K562 (cell line): Measurements from ENCODE around the gene DYRK1B.

Experiments used
- CTCF ChIP-seq, 3 experiments: IDR thresholded peaks in 2 of 3; conservative IDR thresholded peaks in 1 of 3; 2 replicates each; pipeline ENCODE4 v1.5.1; 2011 to 2012; ENCODE audit warnings: low read length in 3 of 3, mild to moderate bottlenecking in 3 of 3, control low read depth in 2 of 3, improper control_type of control experiment in 1 of 3, inconsistent platforms in 1 of 3, low read depth in 1 of 3, mixed read lengths in 1 of 3, moderate library complexity in 1 of 3; ENCODE audit not compliant: insufficient read depth in 2 of 3
- GABPB1 ChIP-seq: sonication (generic); formaldehyde crosslinking; IDR thresholded peaks from 2 replicates; pipeline ENCODE4 v1.8.0; 2022; ENCODE audit warnings: mild to moderate bottlenecking, missing genetic modification reagents
- MAX ChIP-seq: sonication (generic); formaldehyde crosslinking; IDR thresholded peaks from 2 replicates; pipeline ENCODE4 v1.9.0; 2022; ENCODE audit warnings: mild to moderate bottlenecking, missing genetic modification reagents
- NFXL1 ChIP-seq: fragments of 450-650 bp; formaldehyde crosslinking; IDR thresholded peaks from 2 replicates; pipeline ENCODE4 v1.4.0; 2021; ENCODE audit warnings: mild to moderate bottlenecking
- ZBTB1 ChIP-seq: sonication (generic); formaldehyde crosslinking; IDR thresholded peaks from 2 replicates; pipeline ENCODE4 v1.8.1; 2023; ENCODE audit warnings: missing genetic modification reagents, low read depth, mild to moderate bottlenecking, borderline replicate concordance
- ZNF121 ChIP-seq: sonication (generic); formaldehyde crosslinking; conservative IDR thresholded peaks from 2 replicates; pipeline ENCODE4 v1.8.0; 2022; ENCODE audit warnings: missing genetic modification reagents
- ZNF24 ChIP-seq: fragments of 450-650 bp; IDR thresholded peaks from 2 replicates; pipeline ENCODE4 v1.6.1; 2016

- TF ChIP-seq GABPB1 (CRISPR knock-in tag): no peak
- no peak for TF ChIP-seq ZNF24
- no peak for TF ChIP-seq NFXL1 (CRISPR knock-in tag)
- TF ChIP-seq MAX: no peak
- TF ChIP-seq CTCF (IDR thresholded peaks at IDR 0.05 in 2 of 3, conservative IDR thresholded peaks at IDR 0.05 in 1 of 3; ENCODE audit: insufficient read depth in 2 of 3, low read depth in 1 of 3, low read length in 3 of 3): no peak
- TF ChIP-seq ZBTB1 (CRISPR knock-in tag): no peak
- TF ChIP-seq ZNF121: no peak
These were observed 7.5 kb downstream of the DYRK1B start for GRCh38 chr19:39826311-39826945.
